ENCODE measurements around the gene NOTCH1.

Gene NOTCH1

DNA sequence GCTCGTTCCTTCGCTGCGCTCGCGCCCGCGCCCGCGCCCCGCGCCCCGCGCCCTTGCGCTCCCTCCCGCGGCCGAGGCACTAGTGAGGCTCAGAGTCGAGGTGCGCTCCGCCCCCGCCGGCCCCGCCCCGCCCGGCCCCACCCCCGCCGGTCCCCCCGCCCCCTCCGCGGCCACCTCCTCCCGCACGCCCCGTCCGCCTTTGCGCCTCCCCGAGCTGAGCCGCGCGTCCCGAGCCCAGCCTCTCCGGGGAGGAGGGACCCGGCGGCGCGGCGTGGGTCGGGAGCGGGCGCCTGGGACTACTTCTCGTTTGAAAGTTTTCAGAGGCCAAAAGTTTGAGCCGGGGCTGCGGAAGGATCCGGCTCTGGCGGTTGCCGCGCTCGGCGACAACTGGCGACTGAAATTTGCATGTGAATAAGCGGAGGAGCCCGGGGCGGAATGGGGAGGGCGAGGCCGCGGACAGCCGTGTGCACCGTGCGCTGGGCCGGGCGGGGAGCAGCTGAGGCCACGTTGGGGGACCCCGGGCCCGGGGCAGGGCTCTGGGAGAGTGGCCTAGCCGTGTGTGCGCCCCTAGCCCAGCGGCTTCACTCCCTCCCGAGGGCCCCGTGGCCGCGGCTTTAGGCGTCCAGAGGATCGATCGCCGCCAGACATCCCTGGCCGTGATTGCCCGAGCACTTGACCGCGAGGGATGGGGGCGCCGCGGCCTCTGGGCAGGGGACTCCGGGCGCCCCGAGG, at the start of gene NOTCH1:
TSS of gene NOTCH1 (minus strand) at position 84 of the 732 bp plus-strand sequence. CDS start 262 bp downstream, outside the sequence.
- DNase-seq (ENCODE audit: low spot score), result peak; percentile 98
- TF ChIP-seq, protein P1, sequence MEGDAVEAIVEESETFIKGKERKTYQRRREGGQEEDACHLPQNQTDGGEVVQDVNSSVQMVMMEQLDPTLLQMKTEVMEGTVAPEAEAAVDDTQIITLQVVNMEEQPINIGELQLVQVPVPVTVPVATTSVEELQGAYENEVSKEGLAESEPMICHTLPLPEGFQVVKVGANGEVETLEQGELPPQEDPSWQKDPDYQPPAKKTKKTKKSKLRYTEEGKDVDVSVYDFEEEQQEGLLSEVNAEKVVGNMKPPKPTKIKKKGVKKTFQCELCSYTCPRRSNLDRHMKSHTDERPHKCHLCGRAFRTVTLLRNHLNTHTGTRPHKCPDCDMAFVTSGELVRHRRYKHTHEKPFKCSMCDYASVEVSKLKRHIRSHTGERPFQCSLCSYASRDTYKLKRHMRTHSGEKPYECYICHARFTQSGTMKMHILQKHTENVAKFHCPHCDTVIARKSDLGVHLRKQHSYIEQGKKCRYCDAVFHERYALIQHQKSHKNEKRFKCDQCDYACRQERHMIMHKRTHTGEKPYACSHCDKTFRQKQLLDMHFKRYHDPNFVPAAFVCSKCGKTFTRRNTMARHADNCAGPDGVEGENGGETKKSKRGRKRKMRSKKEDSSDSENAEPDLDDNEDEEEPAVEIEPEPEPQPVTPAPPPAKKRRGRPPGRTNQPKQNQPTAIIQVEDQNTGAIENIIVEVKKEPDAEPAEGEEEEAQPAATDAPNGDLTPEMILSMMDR (IDR thresholded peaks at IDR 0.05; ENCODE audit: extremely low read depth, missing control alignments), result no peak

- no peak for DNase-seq (ENCODE audit: low spot score)
- TF ChIP-seq, protein P1 (IDR thresholded peaks at IDR 0.05; ENCODE audit: extremely low read depth, missing control alignments), result no peak
Observed at GRCh38 chr9:136594492-136594891, 48.6 kb upstream of the NOTCH1 start.

- no peak for DNase-seq (ENCODE audit: low spot score)
- TF ChIP-seq, protein P1 (IDR thresholded peaks at IDR 0.05; ENCODE audit: extremely low read depth, missing control alignments), result no peak
Observed at GRCh38 chr9:136593581-136593980, 47.7 kb upstream of the NOTCH1 start.

GRCh38 chr9:136592666-136593065, 46.8 kb upstream of the NOTCH1 start:
- no peak for DNase-seq (ENCODE audit: low spot score)
- TF ChIP-seq, protein P1 (IDR thresholded peaks at IDR 0.05; ENCODE audit: extremely low read depth, missing control alignments), result no peak

GRCh38 chr9:136590821-136591752, 45.2 kb upstream of the NOTCH1 start:
- TF ChIP-seq, protein P1 (IDR thresholded peaks at IDR 0.05; ENCODE audit: extremely low read depth, missing control alignments), result no peak
- no peak for DNase-seq (ENCODE audit: low spot score)

DNA sequence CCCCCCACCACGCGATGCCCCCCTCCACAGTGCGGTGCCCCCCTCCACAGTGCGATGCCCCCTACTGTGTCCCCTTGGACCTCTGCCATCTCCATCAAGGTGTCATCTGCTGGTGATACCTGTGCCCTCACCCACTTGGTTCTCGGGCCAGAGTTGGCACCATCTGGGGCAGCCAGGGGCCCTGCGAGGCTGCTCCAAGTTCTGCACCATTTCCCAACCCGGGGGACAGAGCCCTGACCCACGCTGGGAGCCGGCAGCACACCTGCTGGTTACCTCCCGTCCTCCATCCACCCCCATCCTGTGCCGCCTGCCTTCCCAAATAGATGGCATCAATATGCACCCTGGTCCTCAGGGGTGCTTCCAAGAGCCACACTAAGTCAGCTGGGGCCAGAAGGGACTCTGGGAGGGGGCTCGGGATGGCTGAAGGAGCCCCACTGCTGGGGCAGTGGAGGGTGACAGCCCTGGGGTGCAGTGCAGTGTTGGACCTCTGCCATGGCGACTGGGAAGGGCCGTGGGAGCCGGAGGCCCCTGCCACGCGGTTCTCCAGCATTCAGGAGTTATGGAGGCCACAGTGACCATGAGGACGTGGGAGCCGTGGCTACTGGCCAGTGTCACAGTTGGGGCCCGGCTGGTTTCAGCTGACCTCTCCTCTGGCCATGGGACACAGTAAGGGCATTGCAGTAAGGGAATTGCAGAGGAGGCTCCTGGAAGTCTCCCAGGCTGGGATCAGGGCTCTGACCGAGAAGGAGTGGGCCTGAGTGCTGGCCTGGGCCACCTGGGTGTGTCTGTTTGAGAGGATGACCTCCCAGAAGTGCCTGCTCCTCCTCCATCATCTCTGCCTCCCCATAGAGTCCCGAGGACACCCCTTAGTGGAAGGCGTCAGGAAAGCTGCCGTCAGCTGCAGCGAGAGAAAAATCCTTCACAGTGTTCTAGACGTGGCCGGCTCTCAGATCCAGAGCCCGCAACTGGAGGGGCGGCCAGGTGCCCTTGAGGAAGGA, 44.2 kb upstream of the NOTCH1 start:
- DNase-seq (ENCODE audit: low spot score), result no peak
- TF ChIP-seq, protein P1 (IDR thresholded peaks at IDR 0.05; ENCODE audit: extremely low read depth, missing control alignments), result no peak

Measured in GM20000 (cell line).